WTC11 (cell line): ENCODE data around the gene NFAM1. TPM values are rescaled to one million over a fixed set of nuclear protein-coding genes. Genes with fewer than 3 reads are reported as not detected.

Source experiments
- ATAC-seq: fragments of 200-7000 bp; cut with Tn5 transposase; 2 replicates; pipeline ENCODE4 v1.10.0; 2021; ENCODE audit warnings: mild to moderate bottlenecking, moderate library complexity
- CTCF ChIA-PET: fragments of 300-600 bp; sonication (Branson Sonifier 250); formaldehyde crosslinking; loops from one replicate; lab custom pipeline; 2021; ENCODE audit warnings: antibody characterized with exemption; lab: Charles Lee
- POLR2A ChIA-PET: fragments of 350-600 bp; sonication (Branson Sonifier 250); formaldehyde crosslinking; loops from one replicate; lab custom pipeline; 2021; ENCODE audit warnings: antibody characterized with exemption; lab: Charles Lee
- DNase-seq: peaks from one replicate; pipeline ENCODE4 v3.0.0; 2021; ENCODE audit warnings: low spot score
- H3K27ac Mint-ChIP-seq: 2 replicates; pipeline ENCODE4 v1.8.0; 2021; ENCODE audit warnings: mixed read lengths
- H3K27me3 Mint-ChIP-seq: 2 replicates; pipeline ENCODE4 v1.8.0; 2021; ENCODE audit warnings: low read depth, mild to moderate bottlenecking, moderate library complexity, mixed read lengths
- H3K36me3 Mint-ChIP-seq: 2 replicates; pipeline ENCODE4 v1.8.0; 2021; ENCODE audit warnings: mixed read lengths
- H3K4me1 Mint-ChIP-seq: 2 replicates; pipeline ENCODE4 v1.8.0; 2022; ENCODE audit warnings: mixed read lengths
- H3K4me3 Mint-ChIP-seq: 2 replicates; pipeline ENCODE4 v1.8.0; 2021; ENCODE audit warnings: mild to moderate bottlenecking, moderate library complexity, mixed read lengths
- H3K9me3 Mint-ChIP-seq: 2 replicates; pipeline ENCODE4 v1.8.0; 2021; ENCODE audit warnings: mixed read lengths
- ATF6 ChIP-seq: sonication (generic); formaldehyde crosslinking; IDR thresholded peaks from 2 replicates; pipeline ENCODE4 v1.8.1; 2023; ENCODE audit warnings: mild to moderate bottlenecking, missing genetic modification reagents
- CREB1 ChIP-seq: sonication (generic); formaldehyde crosslinking; IDR thresholded peaks from 2 replicates; pipeline ENCODE4 v1.8.0; 2023; ENCODE audit warnings: mild to moderate bottlenecking, missing genetic modification reagents
- EMX1 ChIP-seq: fragments of 250-450 bp; sonication (Bioruptor Pico); IDR thresholded peaks from 2 replicates; pipeline ENCODE4 v1.8.0; 2021; ENCODE audit warnings: mild to moderate bottlenecking
- GABPB1 ChIP-seq: sonication (generic); formaldehyde crosslinking; IDR thresholded peaks from 2 replicates; pipeline ENCODE4 v1.8.1; 2023; ENCODE audit warnings: mild to moderate bottlenecking, missing genetic modification reagents
- MLX ChIP-seq: sonication (generic); formaldehyde crosslinking; IDR thresholded peaks from 2 replicates; pipeline ENCODE4 v1.8.1; 2023; ENCODE audit warnings: mild to moderate bottlenecking, missing genetic modification reagents, moderate library complexity
- MYBL2 ChIP-seq: sonication (generic); formaldehyde crosslinking; IDR thresholded peaks from 2 replicates; pipeline ENCODE4 v1.8.1; 2023; ENCODE audit warnings: mild to moderate bottlenecking, moderate library complexity, missing genetic modification reagents
- NFE2L1 ChIP-seq: sonication (generic); formaldehyde crosslinking; IDR thresholded peaks from 2 replicates; pipeline ENCODE4 v1.8.1; 2023; ENCODE audit warnings: missing genetic modification reagents
- NR1H2 ChIP-seq: sonication (generic); formaldehyde crosslinking; IDR thresholded peaks from 2 replicates; pipeline ENCODE4 v1.9.0; 2021; ENCODE audit warnings: mild to moderate bottlenecking, moderate library complexity, missing genetic modification reagents
- TEAD1 ChIP-seq: sonication (generic); formaldehyde crosslinking; IDR thresholded peaks from 2 replicates; pipeline ENCODE4 v1.8.0; 2022; ENCODE audit warnings: mild to moderate bottlenecking, missing genetic modification reagents
- TP53 ChIP-seq: sonication (generic); formaldehyde crosslinking; IDR thresholded peaks from 2 replicates; pipeline ENCODE4 v1.8.1; 2023; ENCODE audit warnings: mild to moderate bottlenecking, missing genetic modification reagents
- ZMAT4 ChIP-seq: fragments of 250-450 bp; sonication (Bioruptor Pico); IDR thresholded peaks from 2 replicates; pipeline ENCODE4 v1.9.0; 2021; ENCODE audit warnings: mild to moderate bottlenecking
- ZNF263 ChIP-seq: sonication (generic); formaldehyde crosslinking; IDR thresholded peaks from 2 replicates; pipeline ENCODE4 v1.8.1; 2022; ENCODE audit warnings: low read depth, mild to moderate bottlenecking, moderate library complexity, missing genetic modification reagents
- ZNF317 ChIP-seq: sonication (generic); formaldehyde crosslinking; IDR thresholded peaks from 2 replicates; pipeline ENCODE4 v1.8.1; 2023; ENCODE audit warnings: low read depth, mild to moderate bottlenecking, moderate library complexity, missing genetic modification reagents, borderline replicate concordance
- ZNF532 ChIP-seq: fragments of 250-450 bp; sonication (Bioruptor Pico); IDR thresholded peaks from 2 replicates; pipeline ENCODE4 v1.9.0; 2021; ENCODE audit warnings: mild to moderate bottlenecking, borderline replicate concordance
- total RNA-seq: library from RNA; stranded (reverse); gene quantifications from 3 replicates; pipeline ENCODE4 v1.2.3, GENCODE V29; 2021
- TF ChIP-seq, protein P1 (sequence below): fragments of 250-450 bp; sonication (Bioruptor Pico); IDR thresholded peaks from 2 replicates; pipeline ENCODE4 v1.8.0; 2021; ENCODE audit warnings: mild to moderate bottlenecking
- TF ChIP-seq, protein P2 (sequence below): fragments of 200-600 bp; IDR thresholded peaks from 2 replicates; pipeline ENCODE4 v1.8.0; 2022; ENCODE audit warnings: antibody characterized with exemption
- TF ChIP-seq, protein P3 (sequence below): sonication (generic); formaldehyde crosslinking; IDR thresholded peaks from 2 replicates; pipeline ENCODE4 v1.8.0; 2023; ENCODE audit warnings: mild to moderate bottlenecking, missing genetic modification reagents
- TF ChIP-seq, protein P4 (sequence below): fragments of 250-450 bp; sonication (Bioruptor Pico); IDR thresholded peaks from 2 replicates; pipeline ENCODE4 v1.9.0; 2021; ENCODE audit warnings: moderate library complexity, mild to moderate bottlenecking, inconsistent platforms, borderline replicate concordance
- TF ChIP-seq, protein P5 (sequence below): sonication (generic); formaldehyde crosslinking; IDR thresholded peaks from 2 replicates; pipeline ENCODE4 v1.8.1; 2022; ENCODE audit warnings: mild to moderate bottlenecking, moderate library complexity, missing genetic modification reagents

Gene NFAM1
- total RNA-seq, 1 experiment from 2014 or later = 1.6 TPM

GRCh38 chr22:42335839-42336378 is 96.3 kb downstream of the NFAM1 start (continued):
- TF ChIP-seq, protein P1, sequence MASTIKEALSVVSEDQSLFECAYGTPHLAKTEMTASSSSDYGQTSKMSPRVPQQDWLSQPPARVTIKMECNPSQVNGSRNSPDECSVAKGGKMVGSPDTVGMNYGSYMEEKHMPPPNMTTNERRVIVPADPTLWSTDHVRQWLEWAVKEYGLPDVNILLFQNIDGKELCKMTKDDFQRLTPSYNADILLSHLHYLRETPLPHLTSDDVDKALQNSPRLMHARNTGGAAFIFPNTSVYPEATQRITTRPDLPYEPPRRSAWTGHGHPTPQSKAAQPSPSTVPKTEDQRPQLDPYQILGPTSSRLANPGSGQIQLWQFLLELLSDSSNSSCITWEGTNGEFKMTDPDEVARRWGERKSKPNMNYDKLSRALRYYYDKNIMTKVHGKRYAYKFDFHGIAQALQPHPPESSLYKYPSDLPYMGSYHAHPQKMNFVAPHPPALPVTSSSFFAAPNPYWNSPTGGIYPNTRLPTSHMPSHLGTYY (CRISPR knock-in tag) = no peak
- TF ChIP-seq MYBL2 (CRISPR knock-in tag) (no peak), NFE2L1 (no peak), TEAD1 (no peak), ZNF532 (no peak)

- Mint-ChIP-seq H3K4me1 (peaks cover 11% of the 10 kb centered on the region), H3K27ac (no peak overlapping the region), H3K36me3 (no peaks in the 10 kb centered on the region), H3K9me3 (no peaks in the 10 kb centered on the region), H3K4me3 (no peak overlapping the region), H3K27me3 (no peaks in the 10 kb centered on the region; the same call in 1 of the 2 replicates)
- POLR2A ChIA-PET = no interaction called here
- no peak for ATAC-seq
- no peak for DNase-seq
- CTCF ChIA-PET = no interaction called here
- no peak for TF ChIP-seq GABPB1
- TF ChIP-seq, protein P2, sequence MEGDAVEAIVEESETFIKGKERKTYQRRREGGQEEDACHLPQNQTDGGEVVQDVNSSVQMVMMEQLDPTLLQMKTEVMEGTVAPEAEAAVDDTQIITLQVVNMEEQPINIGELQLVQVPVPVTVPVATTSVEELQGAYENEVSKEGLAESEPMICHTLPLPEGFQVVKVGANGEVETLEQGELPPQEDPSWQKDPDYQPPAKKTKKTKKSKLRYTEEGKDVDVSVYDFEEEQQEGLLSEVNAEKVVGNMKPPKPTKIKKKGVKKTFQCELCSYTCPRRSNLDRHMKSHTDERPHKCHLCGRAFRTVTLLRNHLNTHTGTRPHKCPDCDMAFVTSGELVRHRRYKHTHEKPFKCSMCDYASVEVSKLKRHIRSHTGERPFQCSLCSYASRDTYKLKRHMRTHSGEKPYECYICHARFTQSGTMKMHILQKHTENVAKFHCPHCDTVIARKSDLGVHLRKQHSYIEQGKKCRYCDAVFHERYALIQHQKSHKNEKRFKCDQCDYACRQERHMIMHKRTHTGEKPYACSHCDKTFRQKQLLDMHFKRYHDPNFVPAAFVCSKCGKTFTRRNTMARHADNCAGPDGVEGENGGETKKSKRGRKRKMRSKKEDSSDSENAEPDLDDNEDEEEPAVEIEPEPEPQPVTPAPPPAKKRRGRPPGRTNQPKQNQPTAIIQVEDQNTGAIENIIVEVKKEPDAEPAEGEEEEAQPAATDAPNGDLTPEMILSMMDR = no peak
- no peak for TF ChIP-seq CREB1 (CRISPR knock-in tag)
- no peak for TF ChIP-seq NR1H2
- TF ChIP-seq, protein P1 (CRISPR knock-in tag) = no peak
- TF ChIP-seq, protein P3, sequence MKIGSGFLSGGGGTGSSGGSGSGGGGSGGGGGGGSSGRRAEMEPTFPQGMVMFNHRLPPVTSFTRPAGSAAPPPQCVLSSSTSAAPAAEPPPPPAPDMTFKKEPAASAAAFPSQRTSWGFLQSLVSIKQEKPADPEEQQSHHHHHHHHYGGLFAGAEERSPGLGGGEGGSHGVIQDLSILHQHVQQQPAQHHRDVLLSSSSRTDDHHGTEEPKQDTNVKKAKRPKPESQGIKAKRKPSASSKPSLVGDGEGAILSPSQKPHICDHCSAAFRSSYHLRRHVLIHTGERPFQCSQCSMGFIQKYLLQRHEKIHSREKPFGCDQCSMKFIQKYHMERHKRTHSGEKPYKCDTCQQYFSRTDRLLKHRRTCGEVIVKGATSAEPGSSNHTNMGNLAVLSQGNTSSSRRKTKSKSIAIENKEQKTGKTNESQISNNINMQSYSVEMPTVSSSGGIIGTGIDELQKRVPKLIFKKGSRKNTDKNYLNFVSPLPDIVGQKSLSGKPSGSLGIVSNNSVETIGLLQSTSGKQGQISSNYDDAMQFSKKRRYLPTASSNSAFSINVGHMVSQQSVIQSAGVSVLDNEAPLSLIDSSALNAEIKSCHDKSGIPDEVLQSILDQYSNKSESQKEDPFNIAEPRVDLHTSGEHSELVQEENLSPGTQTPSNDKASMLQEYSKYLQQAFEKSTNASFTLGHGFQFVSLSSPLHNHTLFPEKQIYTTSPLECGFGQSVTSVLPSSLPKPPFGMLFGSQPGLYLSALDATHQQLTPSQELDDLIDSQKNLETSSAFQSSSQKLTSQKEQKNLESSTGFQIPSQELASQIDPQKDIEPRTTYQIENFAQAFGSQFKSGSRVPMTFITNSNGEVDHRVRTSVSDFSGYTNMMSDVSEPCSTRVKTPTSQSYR (CRISPR knock-in tag) = no peak
- TF ChIP-seq, protein P4, sequence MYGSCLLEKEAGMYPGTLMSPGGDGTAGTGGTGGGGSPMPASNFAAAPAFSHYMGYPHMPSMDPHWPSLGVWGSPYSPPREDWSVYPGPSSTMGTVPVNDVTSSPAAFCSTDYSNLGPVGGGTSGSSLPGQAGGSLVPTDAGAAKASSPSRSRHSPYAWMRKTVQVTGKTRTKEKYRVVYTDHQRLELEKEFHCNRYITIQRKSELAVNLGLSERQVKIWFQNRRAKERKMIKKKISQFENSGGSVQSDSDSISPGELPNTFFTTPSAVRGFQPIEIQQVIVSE (CRISPR knock-in tag) = no peak
- TF ChIP-seq ZNF317 = no peak
- TF ChIP-seq ZNF263 (CRISPR knock-in tag) = no peak
- TF ChIP-seq EMX1 (CRISPR knock-in tag) = no peak
- TF ChIP-seq ZMAT4 (CRISPR knock-in tag) = no peak
- TF ChIP-seq ATF6 (CRISPR knock-in tag) = no peak
- TF ChIP-seq, protein P5, sequence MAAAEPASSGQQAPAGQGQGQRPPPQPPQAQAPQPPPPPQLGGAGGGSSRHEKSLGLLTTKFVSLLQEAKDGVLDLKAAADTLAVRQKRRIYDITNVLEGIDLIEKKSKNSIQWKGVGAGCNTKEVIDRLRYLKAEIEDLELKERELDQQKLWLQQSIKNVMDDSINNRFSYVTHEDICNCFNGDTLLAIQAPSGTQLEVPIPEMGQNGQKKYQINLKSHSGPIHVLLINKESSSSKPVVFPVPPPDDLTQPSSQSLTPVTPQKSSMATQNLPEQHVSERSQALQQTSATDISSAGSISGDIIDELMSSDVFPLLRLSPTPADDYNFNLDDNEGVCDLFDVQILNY (CRISPR knock-in tag) = no peak
- TF ChIP-seq MLX (CRISPR knock-in tag) = no peak
- TF ChIP-seq TP53 (CRISPR knock-in tag) = no peak
Measured at GRCh38 chr22:42334875-42335512, 97.2 kb downstream of the NFAM1 start.
